ENCODE measurements around the gene UPK3BL2. TPM values are rescaled to one million over a fixed set of nuclear protein-coding genes. Genes with fewer than 3 reads are reported as not detected.
"Not testable (repeated sequence)": the region's sequence is repeated elsewhere in the genome, so short reads cannot be mapped to it uniquely, and the experiment has no call there.

Gene UPK3BL2
- total RNA-seq = 1 to 10 TPM; 5.8 to 8.2 TPM

GRCh38 chr7:102543596-102543995 is at the start of gene UPK3BL2:
Gene UPK3BL2 (minus strand): TSS chr7:102543696. CDS start chr7:102543636, 60 bp downstream.
- DNase-seq; CTCF ChIA-PET; H3K4me3 Mint-ChIP-seq; POLR2A ChIA-PET; H3K9me3 Mint-ChIP-seq; intact Hi-C loops (cut with micrococcal nuclease); H3K27me3 Mint-ChIP-seq; H3K36me3 Mint-ChIP-seq; H3K4me1 Mint-ChIP-seq (ENCODE audit: low read depth); H3K27ac Mint-ChIP-seq: not testable (repeated sequence)

GRCh38 chr7:102592477-102593019 is 49.1 kb upstream of the UPK3BL2 start:
- H3K4me1 Mint-ChIP-seq (ENCODE audit: low read depth); CTCF ChIA-PET; H3K9me3 Mint-ChIP-seq; H3K36me3 Mint-ChIP-seq; H3K27me3 Mint-ChIP-seq; H3K4me3 Mint-ChIP-seq; H3K27ac Mint-ChIP-seq; intact Hi-C loops (cut with micrococcal nuclease); POLR2A ChIA-PET: not testable (repeated sequence)
- DNase-seq = peak; percentile 43

GRCh38 chr7:102589857-102590256 is 46.4 kb upstream of the UPK3BL2 start:
- DNase-seq; intact Hi-C loops (cut with micrococcal nuclease); H3K27ac Mint-ChIP-seq; H3K27me3 Mint-ChIP-seq; H3K9me3 Mint-ChIP-seq; CTCF ChIA-PET; POLR2A ChIA-PET; H3K36me3 Mint-ChIP-seq; H3K4me1 Mint-ChIP-seq (ENCODE audit: low read depth); H3K4me3 Mint-ChIP-seq: not testable (repeated sequence)

DNA sequence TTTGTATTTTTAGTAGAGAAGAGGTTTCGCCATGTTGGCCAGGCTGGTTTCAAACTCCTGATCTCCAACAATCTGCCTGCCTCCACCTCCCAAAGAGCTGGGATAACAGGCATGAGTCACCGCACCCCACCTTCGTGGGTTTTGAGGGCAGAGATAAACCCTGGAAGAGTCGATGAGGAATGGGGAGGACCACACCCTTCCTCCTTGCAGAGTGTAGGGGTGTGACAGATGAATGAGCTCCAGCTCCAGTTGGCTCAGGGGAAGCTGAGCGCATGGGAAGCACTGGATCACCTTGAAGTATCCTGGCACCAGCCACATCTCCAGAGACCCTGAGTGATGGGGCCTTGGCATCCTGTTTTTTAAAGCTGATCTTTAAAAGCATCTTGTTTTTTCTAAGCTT is 40.0 kb upstream of the UPK3BL2 start:
- CTCF ChIA-PET; DNase-seq; POLR2A ChIA-PET; intact Hi-C loops (cut with micrococcal nuclease); H3K27ac Mint-ChIP-seq; H3K4me1 Mint-ChIP-seq (ENCODE audit: low read depth); H3K4me3 Mint-ChIP-seq; H3K36me3 Mint-ChIP-seq; H3K9me3 Mint-ChIP-seq; H3K27me3 Mint-ChIP-seq: not testable (repeated sequence)

GRCh38 chr7:102581722-102582121 is 38.2 kb upstream of the UPK3BL2 start:
- POLR2A ChIA-PET; DNase-seq; H3K36me3 Mint-ChIP-seq; H3K4me3 Mint-ChIP-seq; CTCF ChIA-PET; H3K9me3 Mint-ChIP-seq; H3K4me1 Mint-ChIP-seq (ENCODE audit: low read depth); intact Hi-C loops (cut with micrococcal nuclease); H3K27ac Mint-ChIP-seq; H3K27me3 Mint-ChIP-seq: not testable (repeated sequence)

- POLR2A ChIA-PET; H3K36me3 Mint-ChIP-seq; H3K27ac Mint-ChIP-seq; intact Hi-C loops (cut with micrococcal nuclease); H3K4me1 Mint-ChIP-seq (ENCODE audit: low read depth); DNase-seq; H3K4me3 Mint-ChIP-seq; H3K9me3 Mint-ChIP-seq; H3K27me3 Mint-ChIP-seq; CTCF ChIA-PET: not testable (repeated sequence)
These were observed 35.0 kb upstream of the UPK3BL2 start for GRCh38 chr7:102578486-102578885.

DNA sequence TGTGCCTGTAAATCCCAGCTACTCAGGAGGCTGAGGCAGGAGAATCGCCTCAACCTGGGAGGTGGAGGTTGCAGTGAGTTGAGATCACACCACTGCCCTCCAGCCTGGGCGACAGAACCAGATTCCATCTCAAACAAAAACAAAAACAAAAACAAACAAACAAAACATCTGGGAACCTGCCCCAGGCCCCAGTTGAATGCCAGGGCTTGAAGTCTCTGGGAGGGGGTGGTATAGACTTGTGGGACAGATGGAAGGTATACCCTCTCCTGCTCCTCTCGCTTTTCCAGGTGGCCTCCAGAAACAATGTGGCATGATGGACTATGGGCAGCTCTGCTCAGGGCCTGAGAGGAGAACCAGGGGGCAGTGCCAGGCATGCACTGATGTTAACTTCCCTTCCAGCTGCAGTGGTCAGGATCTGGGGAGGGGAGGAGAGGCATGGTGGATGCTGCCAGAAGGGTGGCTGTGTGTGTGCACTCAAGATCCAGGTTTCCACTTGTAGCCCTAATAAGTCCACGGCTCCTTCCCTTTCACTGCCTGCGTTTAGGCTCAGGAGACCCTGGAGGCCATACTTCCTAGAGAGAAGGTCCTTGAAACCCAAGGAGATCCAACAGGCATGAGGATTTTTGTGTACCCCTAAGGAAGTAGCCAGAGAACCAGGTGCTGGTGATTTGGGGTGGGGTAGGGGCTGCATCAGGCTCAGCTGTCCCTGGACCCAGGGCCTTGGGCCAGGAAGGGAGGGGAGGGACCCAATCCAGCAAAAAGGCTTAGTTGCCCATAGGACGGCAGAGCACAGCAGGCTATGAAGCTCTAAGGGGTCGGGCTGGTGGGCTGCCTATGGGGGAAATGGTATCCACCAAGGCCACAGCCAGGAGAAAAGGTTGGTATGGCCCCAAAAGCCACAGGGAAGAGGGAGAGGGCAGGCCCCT is 34.1 kb upstream of the UPK3BL2 start:
- DNase-seq, POLR2A ChIA-PET: not testable (repeated sequence)

DNA sequence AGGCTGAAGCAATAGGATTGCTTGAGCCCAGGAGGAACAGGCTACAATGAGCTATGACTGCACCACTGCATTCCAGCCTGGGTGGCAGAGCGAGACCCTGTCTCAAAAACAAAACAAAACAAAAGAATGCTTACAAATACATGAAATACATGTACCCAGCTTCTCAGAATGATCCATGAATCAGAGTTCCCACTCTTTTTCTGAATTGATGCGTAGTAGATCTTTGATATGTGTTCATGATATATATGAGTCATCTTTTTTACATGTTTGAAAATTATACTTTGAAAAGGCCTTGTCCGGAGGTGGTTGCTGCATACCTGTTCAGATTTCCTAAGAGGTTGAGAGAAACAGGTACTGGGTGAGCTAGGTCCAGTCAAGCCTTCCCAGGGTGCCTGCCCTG is 32.9 kb upstream of the UPK3BL2 start:
- H3K27ac Mint-ChIP-seq; H3K27me3 Mint-ChIP-seq; H3K4me1 Mint-ChIP-seq (ENCODE audit: low read depth); CTCF ChIA-PET; POLR2A ChIA-PET; intact Hi-C loops (cut with micrococcal nuclease); H3K9me3 Mint-ChIP-seq; H3K36me3 Mint-ChIP-seq; H3K4me3 Mint-ChIP-seq; DNase-seq: not testable (repeated sequence)

More for the DNA sequence above, 34.1 kb upstream of the UPK3BL2 start:
- H3K4me3 Mint-ChIP-seq; CTCF ChIA-PET; H3K9me3 Mint-ChIP-seq; H3K27ac Mint-ChIP-seq; H3K4me1 Mint-ChIP-seq (ENCODE audit: low read depth); intact Hi-C loops (cut with micrococcal nuclease); H3K36me3 Mint-ChIP-seq; H3K27me3 Mint-ChIP-seq: not testable (repeated sequence)

DNA sequence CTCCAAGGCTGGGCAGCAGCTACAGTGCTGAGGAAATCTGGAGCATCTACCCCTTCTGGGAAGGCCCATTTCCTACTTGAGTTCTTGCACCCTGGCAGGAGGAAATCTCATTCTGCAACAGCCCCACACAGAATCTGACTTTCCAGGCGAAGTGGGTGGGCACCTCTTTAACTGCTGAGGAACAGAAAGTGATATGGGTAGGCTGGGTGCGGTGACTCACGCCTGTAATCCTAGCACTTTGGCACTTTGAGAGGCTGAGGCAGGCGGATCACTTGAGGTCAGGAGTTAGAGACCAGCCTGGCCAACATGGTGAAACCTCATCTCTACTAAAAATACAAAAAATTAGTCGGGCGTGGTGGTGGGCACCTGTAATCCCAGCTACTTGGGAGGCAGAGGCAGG is 31.1 kb upstream of the UPK3BL2 start:
- CTCF ChIA-PET; H3K27ac Mint-ChIP-seq; H3K27me3 Mint-ChIP-seq; H3K9me3 Mint-ChIP-seq; H3K4me1 Mint-ChIP-seq (ENCODE audit: low read depth); POLR2A ChIA-PET; intact Hi-C loops (cut with micrococcal nuclease); H3K4me3 Mint-ChIP-seq; H3K36me3 Mint-ChIP-seq; DNase-seq: not testable (repeated sequence)

DNA sequence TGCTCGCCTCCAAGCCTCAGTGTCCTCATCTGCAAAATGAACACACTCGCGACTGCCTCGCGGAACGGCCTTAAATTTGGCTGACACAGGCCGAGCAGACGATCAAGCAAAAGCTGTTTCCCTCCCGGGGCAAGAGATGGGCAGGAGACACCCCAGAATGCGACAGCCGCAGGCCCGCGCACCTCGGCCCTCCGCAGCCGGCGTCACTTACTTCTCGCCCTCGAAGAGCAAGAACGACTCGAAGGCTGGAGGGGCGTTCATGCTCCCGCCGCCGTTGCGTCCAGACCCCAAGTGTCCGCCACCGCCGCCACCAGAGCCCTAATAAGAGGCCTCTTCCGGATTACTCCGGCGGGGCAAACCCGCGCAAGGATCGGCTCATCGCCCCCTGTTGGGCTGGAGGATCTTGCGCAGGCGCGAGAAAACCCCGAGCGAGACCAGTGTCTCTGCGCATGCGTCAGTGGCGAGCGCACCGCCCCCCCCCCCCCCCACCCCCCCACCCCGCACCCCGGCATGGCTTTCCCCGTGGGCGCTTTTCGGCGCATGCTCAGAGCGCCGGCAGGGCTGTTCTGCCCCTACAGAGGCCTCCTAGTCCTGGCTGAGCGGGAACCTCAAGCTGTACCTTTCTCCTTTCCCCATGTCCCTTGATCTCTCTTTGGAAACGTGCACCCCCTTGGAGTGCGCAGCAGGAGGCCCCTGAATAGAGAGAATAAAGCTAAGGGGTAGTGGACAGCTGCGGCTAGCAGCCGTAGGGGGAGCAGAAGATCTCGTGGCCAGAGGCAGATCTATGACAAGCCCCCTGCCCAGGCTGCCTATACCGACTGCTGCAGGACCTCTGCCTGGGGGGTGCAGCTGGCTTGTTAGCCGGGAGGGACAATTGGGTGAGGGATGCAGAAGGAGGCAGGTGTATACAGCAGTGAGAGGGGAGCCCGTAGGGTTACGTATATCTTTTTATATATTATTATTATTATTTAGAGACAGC is 29.1 kb upstream of the UPK3BL2 start, which contains the start of gene POLR2J3:
Gene POLR2J3 (minus strand): TSS at position 323 of the 979 bp plus-strand sequence. CDS start 62 bp downstream, at position 261.
- intact Hi-C loops (cut with micrococcal nuclease); POLR2A ChIA-PET; H3K9me3 Mint-ChIP-seq; H3K27me3 Mint-ChIP-seq; CTCF ChIA-PET; H3K4me1 Mint-ChIP-seq (ENCODE audit: low read depth); H3K36me3 Mint-ChIP-seq: not testable (repeated sequence)
- Mint-ChIP-seq H3K4me3 (peak within 1 kb of the TSS; percentile 87), H3K27ac (peak within 1 kb of the TSS; percentile 79)
- DNase-seq = peak; percentile 96

- POLR2A ChIA-PET; H3K4me1 Mint-ChIP-seq (ENCODE audit: low read depth); H3K9me3 Mint-ChIP-seq; H3K36me3 Mint-ChIP-seq; DNase-seq; H3K27me3 Mint-ChIP-seq; H3K27ac Mint-ChIP-seq; intact Hi-C loops (cut with micrococcal nuclease); CTCF ChIA-PET; H3K4me3 Mint-ChIP-seq: not testable (repeated sequence)
These were observed 25.1 kb upstream of the UPK3BL2 start for GRCh38 chr7:102568620-102569019.

DNA sequence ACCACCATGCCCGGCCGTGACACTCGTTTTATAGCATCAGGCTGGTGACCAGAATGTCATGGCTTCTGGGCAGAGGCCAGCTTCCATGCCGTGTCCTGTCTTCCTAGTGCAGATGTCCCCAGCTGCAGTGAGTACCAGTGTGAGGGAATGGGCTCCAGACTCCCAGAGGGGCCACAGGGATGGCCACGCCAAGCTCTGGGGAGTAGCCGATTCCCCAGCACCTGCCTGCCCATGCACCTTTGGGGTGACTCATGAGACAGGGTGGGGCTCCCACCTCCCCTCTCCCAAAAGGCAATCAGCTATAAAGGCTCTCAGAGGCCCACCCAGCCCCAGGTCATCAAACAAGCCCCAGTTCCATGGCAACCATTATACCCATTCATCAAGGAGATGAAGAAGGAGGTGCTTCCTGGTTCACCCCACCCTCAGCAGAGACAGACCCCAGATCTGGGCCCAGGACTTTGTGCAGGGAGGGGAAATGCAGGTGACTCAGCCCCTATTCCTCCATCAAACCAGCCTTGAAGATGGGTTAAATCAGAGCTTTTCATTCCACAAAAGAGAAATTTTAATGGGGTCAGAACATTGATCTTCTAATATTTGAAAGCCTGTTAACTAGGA is 7.4 kb upstream of the UPK3BL2 start, which contains the start of gene SPDYE2:
Gene SPDYE2 (plus strand): TSS at position 419 of the 615 bp plus-strand sequence. CDS start 2,030 bp downstream, outside the sequence.
- H3K9me3 Mint-ChIP-seq = not testable (repeated sequence)

More for the DNA sequence above, 7.4 kb upstream of the UPK3BL2 start, which contains the start of gene SPDYE2:
- H3K36me3 Mint-ChIP-seq; H3K4me1 Mint-ChIP-seq (ENCODE audit: low read depth); intact Hi-C loops (cut with micrococcal nuclease); H3K27ac Mint-ChIP-seq; POLR2A ChIA-PET; H3K27me3 Mint-ChIP-seq; CTCF ChIA-PET; DNase-seq; H3K4me3 Mint-ChIP-seq: not testable (repeated sequence)

All from activated CD4-positive, alpha-beta memory T cell treated with anti-CD3 and anti-CD28 coated beads for 36 hours (primary cell).